SK-N-MC (cell line): ENCODE data around the gene ZNF385B.
"Not testable (repeated sequence)": the region's sequence is repeated elsewhere in the genome, so short reads cannot be mapped to it uniquely, and the experiment has no call there.

Experiments
- DNase-seq: peaks from one replicate; pipeline ENCODE4 v3.0.0-alpha.2; 2011; ENCODE audit warnings: low read depth, low spot score
- H3K27ac ChIP-seq: fragments of 200-600 bp; sonication (generic); 2 replicates; pipeline ENCODE4 v1.5.1; 2016; ENCODE audit warnings: mixed run types
- H3K36me3 ChIP-seq: fragments of 200-600 bp; sonication (generic); 2 replicates; pipeline ENCODE4 v1.6.1; 2017; ENCODE audit warnings: antibody characterized with exemption, low read length, mixed read lengths; ENCODE audit not compliant: insufficient read depth
- H3K4me3 ChIP-seq: fragments of 200-600 bp; sonication (generic); 2 replicates; pipeline ENCODE4 v1.5.1; 2016
- H3K9ac ChIP-seq: fragments of 200-600 bp; sonication (generic); 2 replicates; pipeline ENCODE4 v1.8.0; 2017; ENCODE audit warnings: mixed run types, mixed read lengths; ENCODE audit not compliant: insufficient read length
- H3K9me3 ChIP-seq: fragments of 200-600 bp; sonication (generic); 2 replicates; pipeline ENCODE4 v1.6.1; 2017; ENCODE audit warnings: low read depth, mild to moderate bottlenecking, antibody characterized with exemption, low read length, moderate library complexity, mixed read lengths
- EZH2 ChIP-seq: fragments of 200-600 bp; sonication (generic); IDR thresholded peaks from one replicate; pipeline ENCODE4 v1.6.1; 2017; ENCODE audit warnings: antibody characterized with exemption
- FOXP2 ChIP-seq: optimal IDR thresholded peaks from 2 replicates; pipeline ENCODE3; 2011; ENCODE audit warnings: mild to moderate bottlenecking, moderate library complexity; ENCODE audit not compliant: insufficient read depth; ENCODE audit errors: extremely low read length, control extremely low read depth
- POLR2AphosphoS5 ChIP-seq: IDR thresholded peaks from 2 replicates; pipeline ENCODE4 v1.6.1; 2012; ENCODE audit warnings: mild to moderate bottlenecking, low read depth, low read length, borderline replicate concordance

ZNF385B gene

DNA sequence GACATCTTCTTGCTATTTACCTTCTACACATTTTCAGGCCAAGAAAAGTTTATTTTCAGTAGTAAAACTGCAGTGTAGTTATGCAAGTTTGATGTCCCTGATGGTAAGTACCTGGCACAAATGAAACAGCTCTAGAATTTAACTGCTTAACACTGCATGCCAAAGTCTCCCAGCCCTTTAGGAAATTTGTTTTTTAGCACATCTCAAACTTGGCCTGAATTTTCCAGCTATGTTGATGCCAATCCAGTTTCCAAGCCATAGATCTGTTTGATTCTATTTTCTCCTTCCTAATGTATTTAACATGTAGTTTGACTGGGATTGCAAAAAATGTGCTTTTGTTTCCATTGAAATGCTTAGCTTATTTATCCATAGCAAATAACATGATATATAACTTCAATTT is 29.3 kb upstream of the ZNF385B start:
- Histone ChIP-seq H3K36me3 (no peaks in the 10 kb centered on the region), H3K9me3 (no peaks in the 10 kb centered on the region), H3K27ac (no peak overlapping the region), H3K9ac (no peak overlapping the region), H3K4me3 (no peak overlapping the region)
- TF ChIP-seq POLR2AphosphoS5 (no peak), EZH2 (no peak), FOXP2 (no peak)
- no peak for DNase-seq

DNA sequence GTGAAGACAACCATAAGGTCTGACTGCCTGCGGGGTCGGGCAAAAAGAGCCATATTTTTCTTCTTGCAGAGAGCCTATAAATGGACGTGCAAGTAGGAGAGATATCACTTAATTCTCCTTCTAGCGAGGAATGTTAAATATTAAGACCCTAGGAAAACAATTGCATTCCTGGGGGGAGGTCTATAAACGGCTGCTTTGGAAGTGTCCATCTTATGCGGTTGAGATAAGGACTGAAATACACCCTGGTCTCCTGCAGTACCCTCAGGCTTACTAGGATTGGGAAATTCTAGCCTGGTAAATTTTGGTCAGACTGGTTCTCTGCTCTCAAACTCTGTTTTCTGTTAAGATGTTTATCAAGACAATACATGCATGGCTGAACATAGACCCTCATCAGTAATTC is 27.2 kb upstream of the ZNF385B start:
- not testable (repeated sequence) for H3K9me3 ChIP-seq, H3K36me3 ChIP-seq, H3K4me3 ChIP-seq, H3K9ac ChIP-seq, DNase-seq, H3K27ac ChIP-seq

DNA sequence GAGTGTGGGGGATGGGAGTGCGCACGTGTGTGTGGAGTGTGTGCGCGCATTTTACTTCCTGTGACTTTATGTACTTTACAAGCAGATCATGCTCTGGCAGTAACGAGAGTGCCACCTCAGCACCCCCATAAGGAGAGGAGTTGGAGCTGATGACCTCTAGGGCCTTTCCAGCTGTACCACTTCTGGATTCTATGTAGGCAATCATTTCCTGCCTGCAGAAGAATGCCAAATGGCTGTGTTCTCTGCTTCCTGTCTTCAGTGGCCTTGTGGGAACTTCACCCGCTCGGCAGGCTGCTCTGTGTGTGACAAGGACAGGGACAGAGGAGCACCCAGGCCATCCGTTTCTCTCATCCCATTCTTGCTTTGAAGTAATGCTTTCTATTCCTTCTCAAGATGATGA is 22.8 kb upstream of the ZNF385B start:
- H3K9ac ChIP-seq = no peak overlapping the region
- H3K36me3 ChIP-seq = no peaks in the 10 kb centered on the region
- no peaks in the 10 kb centered on the region for H3K9me3 ChIP-seq
- no peak for DNase-seq
- TF ChIP-seq FOXP2 (no peak), POLR2AphosphoS5 (no peak), EZH2 (no peak)
- H3K27ac ChIP-seq = no peak overlapping the region
- H3K4me3 ChIP-seq = no peak overlapping the region

DNA sequence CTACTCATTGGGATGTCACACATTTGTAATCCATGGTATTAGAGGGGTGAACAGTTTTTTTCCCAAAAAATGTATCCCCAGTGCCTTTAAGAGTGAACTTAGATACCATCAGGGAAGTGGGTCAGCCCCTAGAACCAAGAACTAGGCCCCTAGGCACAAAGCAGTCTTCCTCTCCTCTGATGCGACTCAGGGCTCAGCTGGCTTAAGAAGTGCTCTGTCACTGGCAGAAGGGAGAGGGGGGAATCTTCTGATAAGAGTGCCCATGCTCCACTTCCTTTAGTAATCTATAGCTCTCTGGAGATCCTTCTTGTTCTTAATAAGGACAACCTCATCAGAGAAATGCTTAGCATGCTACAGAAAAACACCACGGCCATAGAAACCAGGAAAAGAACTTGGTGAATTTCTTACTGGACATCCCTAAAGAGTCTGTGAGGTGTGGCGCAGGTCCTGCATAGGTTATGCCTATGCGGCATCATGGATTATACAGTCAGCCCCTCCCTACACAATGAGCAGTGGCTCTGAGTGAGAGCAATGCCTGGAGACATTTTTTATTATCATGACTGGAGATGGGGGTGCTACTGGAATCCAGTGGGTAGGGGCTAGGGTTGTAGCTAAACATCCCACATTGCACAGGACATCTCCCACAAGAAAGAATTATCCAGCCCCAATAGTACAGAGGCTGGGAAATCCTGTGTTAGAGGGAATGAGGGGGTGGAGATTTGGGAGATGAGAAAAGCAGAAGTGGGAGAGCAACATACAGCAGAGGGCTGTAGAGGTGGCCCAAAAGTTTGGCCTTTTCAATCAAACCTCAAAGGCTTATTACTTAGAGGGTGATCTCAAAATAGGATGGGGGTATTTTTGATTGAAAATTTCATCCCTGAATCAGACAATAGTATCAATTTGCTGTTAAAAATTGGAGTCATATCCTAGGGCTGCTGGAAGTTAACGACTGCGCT is 21.7 kb upstream of the ZNF385B start:
- no peaks in the 10 kb centered on the region for H3K36me3 ChIP-seq
- H3K9ac ChIP-seq = no peak overlapping the region
- H3K4me3 ChIP-seq = no peak overlapping the region
- DNase-seq = no peak
- H3K27ac ChIP-seq = no peak overlapping the region
- H3K9me3 ChIP-seq = no peaks in the 10 kb centered on the region
- TF ChIP-seq POLR2AphosphoS5 = no peak

DNA sequence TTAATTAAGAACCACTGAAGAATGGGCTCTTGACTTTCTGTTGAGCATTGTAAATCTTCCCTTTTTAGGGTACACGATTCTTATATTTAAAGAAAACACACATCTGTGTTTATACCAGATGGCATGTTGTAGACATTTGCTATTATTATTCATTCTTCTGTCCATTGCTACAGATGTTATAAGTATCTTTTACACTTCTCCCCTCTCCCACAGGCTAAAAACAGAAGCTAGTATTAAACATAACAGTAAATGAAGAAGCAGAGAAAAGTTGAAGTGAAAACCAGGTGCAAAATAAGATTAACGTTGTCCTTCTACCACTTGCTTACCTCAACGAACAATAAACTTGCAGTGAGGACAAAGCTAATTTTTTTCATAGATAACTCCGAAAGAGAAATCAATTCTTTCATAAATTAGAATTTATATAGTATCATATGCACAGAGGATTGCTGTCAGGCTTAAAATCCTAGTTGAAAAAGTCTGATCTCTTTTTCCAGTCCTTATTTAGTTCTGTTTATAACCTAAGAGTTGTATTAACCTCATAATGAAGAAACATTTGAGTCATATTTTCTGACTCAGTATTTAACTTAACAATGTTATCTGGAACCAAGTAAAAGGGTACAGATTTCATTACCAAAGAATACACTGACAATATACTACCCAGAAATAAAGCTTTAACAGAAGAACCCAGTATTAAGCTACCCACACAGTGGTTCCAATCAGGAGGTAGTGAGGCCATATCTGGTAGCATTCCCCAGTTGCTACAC is 16.4 kb upstream of the ZNF385B start:
- Histone ChIP-seq H3K9me3 (no peaks in the 10 kb centered on the region), H3K4me3 (no peak overlapping the region), H3K9ac (no peak overlapping the region), H3K36me3 (no peaks in the 10 kb centered on the region), H3K27ac (no peak overlapping the region)
- TF ChIP-seq FOXP2 (no peak), POLR2AphosphoS5 (no peak), EZH2 (no peak)
- DNase-seq = no peak

DNA sequence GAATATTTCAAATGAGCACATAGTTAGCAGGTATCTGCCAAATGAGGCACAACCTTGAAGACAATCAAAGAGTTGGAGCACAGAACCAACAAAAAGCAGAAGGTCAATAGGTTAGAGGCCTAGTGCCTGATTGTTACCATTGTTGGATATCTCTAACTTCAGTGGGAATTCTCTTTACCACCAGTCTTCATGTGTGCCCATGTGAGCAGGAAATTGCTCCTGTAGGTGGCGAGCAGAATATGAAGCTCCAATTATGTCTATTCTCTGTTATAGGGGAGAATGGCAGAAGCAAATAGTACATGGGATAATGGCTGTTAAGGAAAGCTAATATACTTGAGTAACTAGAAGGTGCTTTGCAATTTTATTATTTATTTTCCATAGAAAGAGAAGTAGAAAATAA is 14.9 kb upstream of the ZNF385B start:
- Histone ChIP-seq H3K9ac (no peak overlapping the region), H3K9me3 (no peaks in the 10 kb centered on the region), H3K27ac (no peak overlapping the region), H3K36me3 (no peaks in the 10 kb centered on the region), H3K4me3 (no peak overlapping the region)
- TF ChIP-seq POLR2AphosphoS5 (no peak), FOXP2 (no peak), EZH2 (no peak)
- no peak for DNase-seq

GRCh38 chr2:179875864-179876263 is 14.5 kb upstream of the ZNF385B start:
- no peak overlapping the region for H3K9ac ChIP-seq
- H3K36me3 ChIP-seq = no peaks in the 10 kb centered on the region
- no peak for DNase-seq
- H3K4me3 ChIP-seq = no peak overlapping the region
- no peak overlapping the region for H3K27ac ChIP-seq
- TF ChIP-seq FOXP2 (no peak), EZH2 (no peak), POLR2AphosphoS5 (no peak)
- H3K9me3 ChIP-seq = no peaks in the 10 kb centered on the region

DNA sequence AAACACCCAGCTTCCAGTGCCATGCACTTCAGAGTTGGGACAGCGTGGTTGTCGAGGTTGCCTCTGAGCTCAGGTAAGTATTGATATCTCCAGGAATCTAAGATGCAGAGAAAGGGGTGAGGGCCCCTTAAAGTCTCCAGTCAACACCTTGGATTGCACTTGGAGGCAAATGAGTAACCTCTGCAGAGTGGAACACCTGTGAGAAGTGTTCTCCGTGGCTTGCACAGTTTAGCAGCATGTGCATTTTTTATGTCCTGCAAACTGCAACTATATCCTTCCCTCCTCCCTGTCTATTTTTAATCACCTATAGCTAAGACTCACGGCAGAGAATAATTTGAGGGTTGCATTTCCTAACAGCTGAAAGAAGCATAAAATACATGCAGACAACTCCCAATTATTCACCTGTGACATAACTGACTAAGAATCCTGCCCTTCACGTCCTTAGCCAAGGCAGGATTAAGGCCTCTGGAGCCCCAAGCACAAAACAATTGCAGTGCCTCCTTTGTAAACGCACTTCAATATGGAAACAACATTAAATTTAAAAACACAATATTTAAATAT is 1.6 kb upstream of the ZNF385B start:
- Histone ChIP-seq H3K27ac (no peak overlapping the region), H3K4me3 (no peak overlapping the region), H3K36me3 (no peaks in the 10 kb centered on the region), H3K9me3 (no peaks in the 10 kb centered on the region), H3K9ac (no peak overlapping the region)
- TF ChIP-seq EZH2 = no peak
- no peak for TF ChIP-seq POLR2AphosphoS5
- TF ChIP-seq FOXP2 = no peak
- no peak for DNase-seq

GRCh38 chr2:179861027-179861415 is 391 bp downstream of the ZNF385B start:
- TF ChIP-seq EZH2 (no peak), FOXP2 (no peak), POLR2AphosphoS5 (no peak)
- Histone ChIP-seq H3K27ac (no peak overlapping the region), H3K4me3 (peak overlapping the region; percentile 74), H3K36me3 (no peaks in the 10 kb centered on the region), H3K9ac (no peak overlapping the region), H3K9me3 (no peaks in the 10 kb centered on the region)
- no peak for DNase-seq
